Heart left ventricle (tissue), 16 donors: ENCODE measurements around the gene GJD3. TPM values are rescaled to one million over a fixed set of nuclear protein-coding genes. Genes with fewer than 3 reads are reported as not detected.

ENCODE experiments used
- ATAC-seq, 4 donors: fragments of 200-7000 bp; cut with Tn5 transposase; one replicate each; pipeline ENCODE4 v1.9.1; 2020 to 2022; ENCODE audit warnings: moderate library complexity in 4 of 4, mild to moderate bottlenecking in 3 of 4, moderate number of reproducible peaks in 1 of 4
- DNase-seq, 5 donors: peaks; one replicate each; pipeline ENCODE4 v3.0.0-alpha.2; 2020
- H3K27ac ChIP-seq, 12 donors: fragments of 200-600 bp; sonication (generic) in 4 of 12; one replicate each; pipeline versions ENCODE4 v1.5.0 to v1.8.0; 2016 to 2022; ENCODE audit warnings: mild to moderate bottlenecking in 2 of 12
- H3K27me3 ChIP-seq, 9 donors: fragments of 200-600 bp; sonication (generic) in 2 of 9; one replicate each; pipeline versions ENCODE4 v1.5.1 to v1.8.0; 2016 to 2022; ENCODE audit warnings: mild to moderate bottlenecking in 3 of 9
- H3K36me3 ChIP-seq, 9 donors: fragments of 200-600 bp; sonication (generic) in 2 of 9; one replicate each; pipeline versions ENCODE4 v1.5.0 to v1.8.0; 2018 to 2022; ENCODE audit warnings: mild to moderate bottlenecking in 2 of 9
- H3K4me1 ChIP-seq, 12 donors: fragments of 200-600 bp; sonication (generic) in 4 of 12; one replicate each; pipeline versions ENCODE4 v1.5.0 to v1.8.0; 2016 to 2022; ENCODE audit warnings: mild to moderate bottlenecking in 3 of 12
- H3K4me3 ChIP-seq, 12 donors: fragments of 200-600 bp; sonication (generic) in 4 of 12; one replicate each; pipeline versions ENCODE4 v1.5.0 to v1.8.0; 2017 to 2022; ENCODE audit warnings: mild to moderate bottlenecking in 9 of 12, moderate library complexity in 4 of 12
- H3K9me3 ChIP-seq, 12 donors: fragments of 200-600 bp; sonication (generic) in 4 of 12; one replicate each; pipeline versions ENCODE4 v1.5.0 to v1.8.0; 2016 to 2022; ENCODE audit warnings: mild to moderate bottlenecking in 1 of 12
- CTCF ChIP-seq, 12 donors: fragments of 200-600 bp; sonication (generic) in 4 of 12; IDR thresholded peaks; one replicate each; pipeline versions ENCODE4 v1.5.0 to v1.8.0; 2018 to 2022; ENCODE audit warnings: antibody characterized with exemption in 12 of 12, mild to moderate bottlenecking in 5 of 12
- POLR2A ChIP-seq, 2 donors: fragments of 450-650 bp; IDR thresholded peaks; one replicate each; pipeline ENCODE4 v1.6.1; 2017; ENCODE audit warnings: antibody characterized with exemption in 2 of 2, mild to moderate bottlenecking in 2 of 2, moderate library complexity in 2 of 2
- WGBS, 4 donors: extraction: QIAGEN DNeasy Blood & Tissue Kit in 2 of 4; methylation state at CpG; one replicate each; pipeline versions ENCODE4 v1.1.5 to v1.1.7; 2013 to 2018; 5-methylcytosine and 5-hydroxymethylcytosine counted together
- intact Hi-C, 10 donors: fragments of 100-400 bp; cut with DNase I; formaldehyde crosslinking; loops; one replicate each; pipeline versions ENCODE4 v1.11.1 to v1.14.2; 2022
- polyA plus RNA-seq, 2 donors: library from polyadenylated mRNA; stranded (reverse); fragments of 200-250 nt; gene quantifications; one replicate each; pipeline ENCODE4 v1.2.3, GENCODE V29; 2013
- total RNA-seq, 9 donors: library from RNA; depleted of rRNA in 2 of 9; stranded (reverse); fragments of >200 nt in 2 of 9; fragmentation: NEBNext Ultra II Directional in 3 of 9; extraction: Animal tissue kit (Norgen Biotek cat#: 25700) in 3 of 9; gene quantifications; one replicate each; pipeline versions ENCODE4 v1.1.0 to v1.2.4, GENCODE V29; 2016 to 2023
- donor health status: ischemic (EF 13 %, LVEDD 7.1; RV severe dilation, severe dysfunction).
- donor health status: healthy with polysubstance abuse.
- donor health status: DM: no; HTN: yes; CAD: no.
- donor health status: DM: no; HTN: no; CAD: no.
- donor health status: ischemic (EF 25% LVEDD 6.9; RV normal size, moderate dysfunction).
- donor health status: ischemic (EF 25% LVEDD 5.7; RV mildly dilated, moderate dysfunction).
- donor health status: healthy.
- donor health status: DM: yes; HTN: yes; CAD: no.
- donor health status: ischemic (EF 35%, LVEDD 5.7; RV mildly dilated, moderate dysfunction).
- donor health status: nonischemic (EF 11% LVEDD 7.7; RV severe dilation, severe dysfunction).
- donor health status: DM: yes; HTN: yes; CAD: no.
- donor health status: PGD.
- donor health status: ischemic (EF 29% LVEDD 5.4; RV normal size, mild dysfunction).
- donor health status: nonischemic (EF 23%, LVEDD 6.1; RV moderate dilation, normal function).

GJD3 gene
- total and polyA plus RNA-seq, 11 donors = 0.30 to 8.7 (median 2.1) TPM

- Histone ChIP-seq H3K36me3 (peaks cover 0 to 11% (median 0%) of the 10 kb centered on the region in 9 donors), H3K27me3 (no peaks in the 10 kb centered on the region), H3K9me3 (no peaks in the 10 kb centered on the region), H3K4me3 (peak overlapping the region in 1 of 12 donors; percentile 39), H3K27ac (peak overlapping the region in 11 of 12 donors; percentile 66 to 98 (median 85)), H3K4me1 (peaks cover 67 to 100% (median 99%) of the 10 kb centered on the region in 12 donors)
- WGBS, 4 donors = 30 to 38% (median 33%) methylated on average over 10 to 11 of the region's 11 CpGs
- DNase-seq (peak; percentile 82 to 89 (median 85)), ATAC-seq (peak; percentile 35 to 51 (median 40))
- intact Hi-C loops = no loop called here
- TF ChIP-seq POLR2A (IDR thresholded peaks at IDR 0.05) = no peak
- TF ChIP-seq CTCF (IDR thresholded peaks at IDR 0.05) = no peak
Observed at GRCh38 chr17:40329839-40330794, 34.4 kb downstream of the GJD3 start.

DNA sequence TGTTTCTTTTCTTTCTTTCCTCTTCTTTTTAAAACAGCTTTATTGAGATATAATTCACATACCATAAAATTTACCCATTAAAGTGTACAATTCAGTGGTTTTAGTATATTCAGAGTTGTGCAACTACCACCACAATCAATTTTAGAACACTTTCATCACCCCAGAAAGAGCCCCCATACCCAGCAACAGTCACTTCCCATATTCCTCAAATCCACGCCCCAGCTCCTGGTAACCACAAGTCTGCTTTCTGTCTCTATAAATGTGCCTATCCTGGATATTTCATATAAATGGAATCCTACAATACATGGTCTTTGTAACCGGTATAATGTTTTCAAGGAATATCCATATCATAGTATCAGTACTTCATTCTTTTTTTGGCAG is 36.2 kb downstream of the GJD3 start:
- Histone ChIP-seq H3K36me3 (peaks cover 0 to 11% (median 0%) of the 10 kb centered on the region in 9 donors), H3K27me3 (no peaks in the 10 kb centered on the region), H3K27ac (peak overlapping the region in 10 of 12 donors; percentile 35 to 98 (median 79)), H3K9me3 (no peaks in the 10 kb centered on the region), H3K4me3 (no peak overlapping the region), H3K4me1 (peaks cover 73 to 100% (median 99%) of the 10 kb centered on the region in 12 donors)
- intact Hi-C loops = no loop called here
- TF ChIP-seq CTCF (IDR thresholded peaks at IDR 0.05) = no peak
- TF ChIP-seq POLR2A (IDR thresholded peaks at IDR 0.05) = no peak
- no peak for DNase-seq
- no peak for ATAC-seq
- 75 to 91% (median 87%) methylated on average over 2 of the region's 2 CpGs for WGBS, 4 donors

GRCh38 chr17:40327735-40328385 is 36.7 kb downstream of the GJD3 start:
- no peak overlapping the region for H3K4me3 ChIP-seq
- ATAC-seq = peak in 1 of 4 donors; percentile 2
- peak; percentile 65 to 77 (median 71) for DNase-seq
- peaks cover 0 to 11% (median 0%) of the 10 kb centered on the region in 9 donors for H3K36me3 ChIP-seq
- H3K27ac ChIP-seq = peak overlapping the region in 11 of 12 donors; percentile 35 to 98 (median 66)
- H3K27me3 ChIP-seq = no peaks in the 10 kb centered on the region
- no peaks in the 10 kb centered on the region for H3K9me3 ChIP-seq
- intact Hi-C loops = no loop called here
- peaks cover 70 to 100% (median 99%) of the 10 kb centered on the region in 12 donors for H3K4me1 ChIP-seq
- no peak for TF ChIP-seq CTCF (IDR thresholded peaks at IDR 0.05)
- TF ChIP-seq POLR2A (IDR thresholded peaks at IDR 0.05) = no peak
- WGBS, 4 donors = 0 to 15% (median 6%) methylated on average over 3 of the region's 3 CpGs
